NCI-H2029 (cell line): ENCODE measurements around the gene IKZF4.
"Not testable (repeated sequence)": the region's sequence is repeated elsewhere in the genome, so short reads cannot be mapped to it uniquely, and the experiment has no call there.

Experiments
- DNase-seq: peaks from one replicate; lab custom pipeline; 2025; lab: John Stamatoyannopoulos, UW

IKZF4 gene

GRCh38 chr12:56040151-56040550, 19.3 kb downstream of the IKZF4 start:
- DNase-seq, result no peak

GRCh38 chr12:56040963-56041551, 20.2 kb downstream of the IKZF4 start:
- peak; percentile 13 for DNase-seq

- peak; percentile 99 for DNase-seq
These were observed 20.9 kb downstream of the IKZF4 start, which contains the start of gene RPS26 for GRCh38 chr12:56041552-56042429. Gene RPS26, plus strand, starts transcription at chr12:56041918. Its CDS starts 249 bp downstream, at chr12:56042167.

GRCh38 chr12:56042430-56042813, 21.6 kb downstream of the IKZF4 start:
- DNase-seq, result not testable (repeated sequence)

- DNase-seq, result no peak
These were observed 22.0 kb downstream of the IKZF4 start for GRCh38 chr12:56042843-56043242.

GRCh38 chr12:56046027-56046780, 25.4 kb downstream of the IKZF4 start:
- DNase-seq, result no peak

- DNase-seq, result no peak
These were observed 32.6 kb downstream of the IKZF4 start for GRCh38 chr12:56053407-56053893.

- DNase-seq, result not testable (repeated sequence)
These were observed 39.1 kb downstream of the IKZF4 start for GRCh38 chr12:56059964-56060363.

- DNase-seq, result no peak
These were observed 41.1 kb downstream of the IKZF4 start for GRCh38 chr12:56061982-56062381.

GRCh38 chr12:56062996-56063395, 42.2 kb downstream of the IKZF4 start:
- DNase-seq, result no peak

GRCh38 chr12:56071648-56072047, 50.8 kb downstream of the IKZF4 start:
- no peak for DNase-seq

- no peak for DNase-seq
These were observed 53.6 kb downstream of the IKZF4 start for GRCh38 chr12:56074396-56074795.

GRCh38 chr12:56077966-56078365, 57.1 kb downstream of the IKZF4 start:
- DNase-seq, result not testable (repeated sequence)

- DNase-seq, result no peak
These were observed 57.6 kb downstream of the IKZF4 start for GRCh38 chr12:56078427-56078826.

- peak; percentile 30 for DNase-seq
These were observed 58.3 kb downstream of the IKZF4 start for GRCh38 chr12:56078931-56079722.

- DNase-seq, result peak; percentile 49
These were observed 59.1 kb downstream of the IKZF4 start, which contains the start of gene ERBB3 for GRCh38 chr12:56079723-56080555. Gene ERBB3, plus strand, starts transcription at chr12:56080165. Its CDS starts 136 bp downstream, at chr12:56080301.

- no peak for DNase-seq
These were observed 59.8 kb downstream of the IKZF4 start for GRCh38 chr12:56080556-56081138.

GRCh38 chr12:56081393-56082347, 60.8 kb downstream of the IKZF4 start:
- DNase-seq, result no peak

GRCh38 chr12:56082382-56082781, 61.5 kb downstream of the IKZF4 start:
- no peak for DNase-seq
